Right ventricle myocardium superior (tissue), 1 donor: Measurements from ENCODE around the gene APOL3. TPM values are rescaled to one million over a fixed set of nuclear protein-coding genes. Genes with fewer than 3 reads are reported as not detected.
A peak's percentile ranks its signal among the peaks of the same experiment; 100 is the strongest.
"Not testable (repeated sequence)": the region's sequence is repeated elsewhere in the genome, so short reads cannot be mapped to it uniquely, and the experiment has no call there.

ENCODE experiments used
- ATAC-seq: fragments of 200-7000 bp; cut with Tn5 transposase; one replicate; pipeline ENCODE4 v1.9.1; 2020; ENCODE audit warnings: mild to moderate bottlenecking; ENCODE audit not compliant: poor library complexity
- DNase-seq: peaks from one replicate; pipeline ENCODE4 v3.0.0-alpha.2; 2020
- intact Hi-C: fragments of 100-400 bp; cut with DNase I; formaldehyde crosslinking; loops from one replicate; pipeline ENCODE4 v1.11.2; 2022
- total RNA-seq: library from RNA; stranded (reverse); fragmentation: NEBNext Ultra II Directional; extraction: Animal tissue kit (Norgen Biotek cat#: 25700); gene quantifications from one replicate; pipeline ENCODE4 v1.2.1, GENCODE V29; 2021
- donor health status: DM: no; HTN: yes; CAD: no; lungs with severe emphysema.

The APOL3 gene
- total RNA-seq, 1 donor from 2014 or later, result 25.5 TPM

- ATAC-seq (peak; percentile 99), DNase-seq (peak; percentile 97)
- intact Hi-C loops, result loop anchor here (5.0 to 10.0 kb wide), 3 partner anchors 59 to 542 kb away; no protein-coding TSS in a partner anchor
These were observed 36.6 kb downstream of the APOL3 start for GRCh38 chr22:36123673-36124630.

GRCh38 chr22:36120621-36121351 lies 39.8 kb downstream of the APOL3 start:
- intact Hi-C loops, result loop anchor here (5.0 to 10.0 kb wide), 3 partner anchors 56 to 538 kb away; no protein-coding TSS in a partner anchor
- not testable (repeated sequence) for ATAC-seq, DNase-seq

DNA sequence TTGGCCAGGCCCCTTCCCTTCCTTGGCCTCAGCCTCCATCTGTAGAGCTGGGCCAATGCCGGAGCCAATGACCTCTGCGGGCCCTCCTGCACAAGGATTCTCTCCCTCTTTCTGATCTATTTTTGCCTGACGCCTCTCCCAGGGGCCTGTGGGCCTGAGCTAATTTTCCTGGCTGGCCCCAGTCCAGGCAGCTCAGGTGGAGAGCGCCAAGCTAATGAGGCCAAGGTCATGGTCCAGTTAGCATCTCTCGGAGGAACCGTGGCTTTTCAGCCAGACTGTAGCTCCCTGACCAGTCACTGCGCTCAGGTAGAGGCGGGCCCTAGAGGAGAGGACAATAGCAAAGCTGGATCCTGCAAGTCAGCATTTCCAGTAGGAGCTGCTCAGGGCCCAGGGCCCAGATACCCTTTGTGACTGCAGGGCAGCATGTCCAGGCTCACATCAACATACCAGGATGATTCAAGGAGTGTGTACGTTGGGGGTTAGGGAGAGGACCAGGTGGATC lies 43.5 kb downstream of the APOL3 start:
- intact Hi-C loops, result loop anchor here (10.0 kb wide), 1 partner anchor 482 kb away; no protein-coding TSS in a partner anchor
- ATAC-seq (no peak), DNase-seq (no peak)

DNA sequence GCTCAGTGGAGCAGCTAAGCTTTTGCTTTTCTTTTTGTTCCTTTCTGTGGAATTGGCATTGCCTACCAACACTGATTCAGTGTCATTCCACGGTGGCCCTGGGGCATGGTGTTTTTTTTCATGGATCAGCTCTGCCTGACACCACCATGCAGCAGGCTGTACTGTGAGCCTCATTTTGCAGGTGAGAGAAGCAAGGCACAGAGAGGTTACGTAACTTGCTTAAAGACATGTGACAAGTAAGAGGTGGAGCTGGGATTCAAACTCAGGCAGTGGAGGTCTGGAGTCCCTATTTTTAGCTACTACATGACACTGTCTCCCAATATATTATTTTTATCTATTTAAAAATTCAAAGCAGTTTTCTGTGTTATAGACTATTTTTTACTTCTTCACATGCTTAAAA lies 44.4 kb downstream of the APOL3 start:
- intact Hi-C loops, result loop anchor here (10.0 kb wide), 1 partner anchor 481 kb away; no protein-coding TSS in a partner anchor
- no peak for ATAC-seq
- DNase-seq, result no peak

DNA sequence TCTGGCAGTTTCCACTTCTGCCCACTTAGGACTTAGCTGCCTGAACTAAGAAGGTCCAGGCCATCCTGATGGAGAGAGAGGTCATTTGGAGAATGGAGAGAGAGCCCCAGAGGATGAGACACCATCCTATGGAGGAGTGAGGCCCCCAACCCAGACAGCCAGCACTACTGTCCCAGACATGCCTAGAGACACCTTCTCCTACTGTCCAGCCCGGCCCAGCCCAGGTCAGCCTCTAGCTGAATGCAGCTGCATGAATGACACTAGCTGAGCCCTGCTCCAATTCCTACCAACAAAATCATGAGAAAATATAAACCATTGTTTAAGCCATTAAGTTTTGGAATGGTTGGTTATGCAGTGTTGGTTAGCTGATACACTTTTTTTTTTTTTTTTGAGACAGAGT lies 47.4 kb downstream of the APOL3 start:
- ATAC-seq, result no peak

GRCh38 chr22:36111316-36111715 lies 49.2 kb downstream of the APOL3 start:
- intact Hi-C loops, result loop anchor here (10.0 kb wide), 1 partner anchor 477 kb away; no protein-coding TSS in a partner anchor
- DNase-seq (no peak), ATAC-seq (no peak)

More for the DNA sequence above, 47.4 kb downstream of the APOL3 start:
- intact Hi-C loops, result loop anchor here (10.0 kb wide), 1 partner anchor 478 kb away; no protein-coding TSS in a partner anchor
- no peak for DNase-seq

GRCh38 chr22:36110306-36110881 lies 50.2 kb downstream of the APOL3 start:
- ATAC-seq (no peak), DNase-seq (no peak)
- intact Hi-C loops, result loop anchor here (10.0 kb wide), 1 partner anchor 476 kb away; no protein-coding TSS in a partner anchor

DNA sequence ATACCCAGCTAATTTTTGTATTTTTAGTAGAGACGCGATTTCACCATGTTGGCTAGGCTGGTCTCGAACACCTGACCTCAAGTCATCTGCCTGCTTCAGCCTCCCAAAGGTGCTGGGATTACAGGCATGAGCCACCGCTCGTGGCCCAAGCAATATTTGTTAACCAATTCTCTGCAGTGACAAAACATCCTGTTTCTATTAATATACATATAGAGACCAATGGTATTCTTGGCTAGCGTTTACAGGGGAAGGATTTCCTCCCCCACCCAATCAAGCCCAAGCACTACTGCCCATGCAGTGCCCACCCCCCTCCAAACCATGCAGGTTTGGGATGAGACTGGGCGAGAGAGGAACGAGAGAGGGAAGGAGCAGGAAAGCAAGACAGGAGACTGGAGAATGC lies 53.1 kb downstream of the APOL3 start:
- DNase-seq (no peak), ATAC-seq (no peak)
- intact Hi-C loops, result no loop called here

GRCh38 chr22:36106910-36107309 lies 53.6 kb downstream of the APOL3 start:
- intact Hi-C loops, result no loop called here
- DNase-seq (no peak), ATAC-seq (no peak)

- no peak for DNase-seq
- ATAC-seq, result no peak
- intact Hi-C loops, result no loop called here
These were observed 55.6 kb downstream of the APOL3 start for GRCh38 chr22:36104988-36105387.

DNA sequence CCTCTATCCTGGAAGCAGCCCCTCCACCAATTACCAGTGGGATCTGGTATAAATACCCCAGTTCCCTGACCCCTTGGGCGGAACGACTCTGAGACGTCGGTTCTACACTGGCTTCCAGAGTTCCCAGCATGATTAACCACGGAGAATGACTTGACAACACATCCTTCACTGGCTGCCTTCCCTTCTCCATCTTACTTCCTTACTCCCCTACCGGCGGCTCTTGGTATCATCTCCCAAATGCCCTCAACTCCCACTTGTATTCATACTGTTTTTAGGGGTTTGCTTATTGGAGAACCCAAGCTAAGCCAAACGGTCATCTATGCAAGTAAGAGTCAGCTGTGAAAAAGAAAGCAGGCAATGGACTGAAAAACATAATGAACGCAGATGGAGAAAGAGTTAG lies 56.1 kb downstream of the APOL3 start:
- DNase-seq, result no peak
- intact Hi-C loops, result no loop called here
- no peak for ATAC-seq

GRCh38 chr22:36103891-36104290 lies 56.7 kb downstream of the APOL3 start:
- ATAC-seq (no peak), DNase-seq (peak; percentile 4)
- intact Hi-C loops, result no loop called here

GRCh38 chr22:36102995-36103394 lies 57.6 kb downstream of the APOL3 start:
- intact Hi-C loops, result no loop called here
- ATAC-seq, result no peak
- no peak for DNase-seq

GRCh38 chr22:36101756-36102155 lies 58.8 kb downstream of the APOL3 start:
- no peak for DNase-seq
- intact Hi-C loops, result no loop called here
- no peak for ATAC-seq

DNA sequence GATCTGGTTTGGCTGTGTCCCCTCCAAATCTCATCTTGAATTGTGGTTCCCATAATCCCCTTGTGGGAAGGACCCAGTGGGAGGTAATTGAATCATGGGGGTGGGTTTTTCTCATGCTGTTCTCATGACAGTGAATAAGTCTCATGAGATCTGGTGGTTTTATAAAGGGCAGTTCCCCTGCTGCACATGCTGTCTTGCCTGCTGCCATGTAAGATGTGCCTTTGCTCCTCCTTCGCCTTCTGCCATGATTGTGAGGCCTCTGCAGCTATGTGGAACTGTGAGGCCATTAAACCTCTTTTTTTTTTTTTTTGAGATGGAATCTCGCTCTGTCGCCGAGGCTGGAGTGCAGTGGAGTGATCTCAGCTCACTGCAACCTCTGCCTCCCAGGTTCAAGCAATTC lies 59.6 kb downstream of the APOL3 start:
- intact Hi-C loops, DNase-seq, ATAC-seq: not testable (repeated sequence)

DNA sequence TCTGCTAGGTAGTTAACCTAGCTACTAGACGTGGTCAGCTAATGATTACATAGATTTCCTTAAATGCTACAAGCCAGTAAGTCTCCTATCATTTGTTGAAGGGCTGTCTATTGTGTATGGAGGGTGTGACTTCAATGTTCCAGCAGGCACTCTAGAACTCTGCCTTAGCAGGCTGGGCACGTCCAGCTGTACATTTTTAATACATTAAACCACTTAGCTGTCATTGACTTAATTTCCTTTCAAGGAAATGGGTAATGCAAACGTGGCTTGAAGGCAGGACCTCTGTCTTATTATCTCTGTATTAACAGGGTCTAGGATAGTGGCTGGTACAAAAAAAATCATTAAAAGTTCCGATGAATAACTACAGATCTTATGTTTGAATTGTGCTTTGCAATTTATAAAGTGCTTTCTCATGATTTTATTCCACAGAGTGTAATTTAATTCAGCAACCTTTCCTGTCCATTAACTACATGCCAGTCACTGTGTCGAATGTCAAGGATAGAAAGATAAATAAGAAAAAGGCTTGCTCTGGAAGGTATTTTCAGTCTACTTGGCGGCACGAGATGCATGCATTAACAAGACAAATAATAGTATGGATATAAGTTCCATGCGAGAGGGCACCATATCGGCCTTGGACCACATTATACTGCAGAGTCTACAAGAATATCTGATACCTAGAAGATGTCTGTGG lies 60.3 kb downstream of the APOL3 start:
- ATAC-seq (no peak), DNase-seq (no peak)
- intact Hi-C loops, result no loop called here

GRCh38 chr22:36099561-36099960 lies 61.0 kb downstream of the APOL3 start:
- ATAC-seq, intact Hi-C loops, DNase-seq: not testable (repeated sequence)

DNA sequence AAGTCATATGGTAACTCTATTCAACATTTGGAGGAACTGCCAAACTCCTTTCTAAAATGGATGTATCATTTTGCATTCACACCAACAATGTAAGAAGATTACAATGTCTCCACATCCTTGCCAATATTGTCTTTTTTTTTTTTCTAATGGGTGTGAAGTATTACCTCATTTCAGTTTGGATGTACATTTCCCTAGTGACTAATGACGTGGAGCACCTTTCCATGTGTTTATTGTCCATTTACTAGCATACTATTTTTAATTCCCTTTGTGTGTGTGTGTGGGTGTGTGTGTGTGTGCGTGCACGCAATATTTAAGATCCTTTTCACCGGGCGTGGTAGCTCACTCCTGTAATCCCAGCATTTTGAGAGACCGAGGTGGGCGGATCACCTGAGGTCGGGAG lies 62.7 kb downstream of the APOL3 start:
- ATAC-seq, result no peak
- intact Hi-C loops, result no loop called here
- DNase-seq, result no peak
